H9 (cell line): ENCODE measurements around the gene TNFRSF4. TPM values are rescaled to one million over a fixed set of nuclear protein-coding genes. Genes with fewer than 3 reads are reported as not detected.

Experiments
- DNase-seq: peaks from one replicate; pipeline ENCODE4 v3.0.0-alpha.2; 2017
- H2AFZ ChIP-seq: one replicate; pipeline ENCODE4 v1.6.1; 2013; ENCODE audit warnings: mild to moderate bottlenecking, low read length, control low read depth, moderate library complexity
- H2AK5ac ChIP-seq: 2 replicates; pipeline ENCODE4 v1.6.1; 2013; ENCODE audit warnings: low read length, control low read depth, mixed read lengths; ENCODE audit not compliant: insufficient read length
- H2BK120ac ChIP-seq: one replicate; pipeline ENCODE4 v1.6.1; 2013; ENCODE audit warnings: low read depth, mild to moderate bottlenecking, low read length, control low read depth, inconsistent platforms; ENCODE audit not compliant: poor library complexity, severe bottlenecking
- H2BK12ac ChIP-seq: 2 replicates; pipeline ENCODE4 v1.6.1; 2013; ENCODE audit warnings: low read length, control low read depth, mixed read lengths, low read depth; ENCODE audit not compliant: insufficient read length
- H2BK15ac ChIP-seq: 2 replicates; pipeline ENCODE4 v1.6.1; 2013; ENCODE audit warnings: low read depth, low read length, control low read depth
- H2BK20ac ChIP-seq: one replicate; pipeline ENCODE4 v1.6.1; 2013; ENCODE audit warnings: low read depth, mild to moderate bottlenecking, low read length, control low read depth, inconsistent platforms; ENCODE audit not compliant: poor library complexity, severe bottlenecking
- H2BK5ac ChIP-seq: 2 replicates; pipeline ENCODE4 v1.6.1; 2013; ENCODE audit warnings: low read length, control low read depth, mixed read lengths; ENCODE audit not compliant: insufficient read length
- H3K14ac ChIP-seq: 2 replicates; pipeline ENCODE4 v1.6.1; 2013; ENCODE audit warnings: low read length, control low read depth; ENCODE audit not compliant: insufficient read depth
- H3K18ac ChIP-seq: 2 replicates; pipeline ENCODE4 v1.6.1; 2013; ENCODE audit warnings: low read depth, mild to moderate bottlenecking, mixed read lengths, low read length, control low read depth; ENCODE audit not compliant: insufficient read length
- H3K23ac ChIP-seq: 2 replicates; pipeline ENCODE4 v1.6.1; 2013; ENCODE audit warnings: low read length, control low read depth, mixed read lengths, low read depth; ENCODE audit not compliant: insufficient read length
- H3K23me2 ChIP-seq: 2 replicates; pipeline ENCODE4 v1.6.1; 2013; ENCODE audit warnings: low read depth, mild to moderate bottlenecking, mixed read lengths, low read length, control low read depth; ENCODE audit not compliant: insufficient read length, poor library complexity, severe bottlenecking
- H3K27ac ChIP-seq: 2 replicates; pipeline ENCODE4 v1.5.1; 2013; ENCODE audit warnings: low read length, control low read depth, mixed read lengths, low read depth; ENCODE audit not compliant: insufficient read length
- H3K27me3 ChIP-seq: 2 replicates; pipeline ENCODE4 v1.6.1; 2013; ENCODE audit warnings: low read length, control low read depth, inconsistent platforms; ENCODE audit not compliant: insufficient read depth
- H3K4ac ChIP-seq: 2 replicates; pipeline ENCODE4 v1.6.1; 2013; ENCODE audit warnings: low read depth, mild to moderate bottlenecking, control low read depth, inconsistent platforms, low read length, moderate library complexity
- H3K4me1 ChIP-seq: 2 replicates; pipeline ENCODE4 v1.6.1; 2013; ENCODE audit warnings: low read length, control low read depth, inconsistent platforms; ENCODE audit not compliant: insufficient read depth
- H3K4me2 ChIP-seq: 2 replicates; pipeline ENCODE4 v1.6.1; 2013; ENCODE audit warnings: low read length, control low read depth, mixed read lengths; ENCODE audit not compliant: insufficient read length, insufficient read depth
- H3K56ac ChIP-seq: 2 replicates; pipeline ENCODE4 v1.6.1; 2013; ENCODE audit warnings: low read depth, mild to moderate bottlenecking, mixed read lengths, low read length, control low read depth; ENCODE audit not compliant: insufficient read length
- H3K79me1 ChIP-seq: 2 replicates; pipeline ENCODE4 v1.6.1; 2013; ENCODE audit warnings: low read depth, mild to moderate bottlenecking, moderate library complexity, low read length, control low read depth, inconsistent platforms; ENCODE audit not compliant: insufficient read depth, poor library complexity, severe bottlenecking
- H3K79me2 ChIP-seq: 2 replicates; pipeline ENCODE4 v1.6.1; 2013; ENCODE audit warnings: low read length, control low read depth, inconsistent platforms; ENCODE audit not compliant: insufficient read depth
- H3K9ac ChIP-seq: 2 replicates; pipeline ENCODE4 v1.6.1; 2013; ENCODE audit warnings: low read length, control low read depth, mixed read lengths; ENCODE audit not compliant: insufficient read length; ENCODE audit errors: extremely low read depth
- H3K9me3 ChIP-seq: one replicate; pipeline ENCODE4 v1.6.1; 2013; ENCODE audit warnings: low read depth, low read length, inconsistent platforms; ENCODE audit not compliant: control insufficient read depth
- H3T11ph ChIP-seq: one replicate; pipeline ENCODE4 v1.6.1; 2013; ENCODE audit warnings: mild to moderate bottlenecking, low read length, control low read depth, inconsistent platforms
- H4K20me1 ChIP-seq: one replicate; pipeline ENCODE4 v1.6.1; 2013; ENCODE audit not compliant: control insufficient read depth, insufficient read length, insufficient read depth
- H4K5ac ChIP-seq: 2 replicates; pipeline ENCODE4 v1.6.1; 2013; ENCODE audit warnings: low read depth, mild to moderate bottlenecking, mixed read lengths, low read length, control low read depth; ENCODE audit not compliant: insufficient read length
- H4K8ac ChIP-seq: replicated peaks from 2 replicates; pipeline ENCODE4 v1.6.1; 2013; ENCODE audit warnings: low read length, control low read depth, mixed read lengths, low read depth; ENCODE audit not compliant: insufficient read length
- H4K91ac ChIP-seq: 2 replicates; pipeline ENCODE4 v1.6.1; 2013; ENCODE audit warnings: low read depth, mild to moderate bottlenecking, moderate library complexity, mixed read lengths, low read length, control low read depth; ENCODE audit not compliant: insufficient read length
- H3K27ac Mint-ChIP-seq, 3 experiments: 2 replicates in 2 of 3; 3 replicates in 1 of 3; pipeline ENCODE4 v1.8.0; 2020 to 2021; ENCODE audit warnings: mixed read lengths in 3 of 3, mild to moderate bottlenecking in 1 of 3, moderate library complexity in 1 of 3
- H3K27me3 Mint-ChIP-seq: 2 replicates; pipeline ENCODE4 v1.8.0; 2021; ENCODE audit warnings: low read depth, mild to moderate bottlenecking, moderate library complexity, mixed read lengths
- H3K36me3 Mint-ChIP-seq, 3 experiments: 2 replicates in 2 of 3; 3 replicates in 1 of 3; pipeline ENCODE4 v1.8.0; 2020 to 2021; ENCODE audit warnings: low read depth in 3 of 3, mixed read lengths in 3 of 3; ENCODE audit not compliant: insufficient read depth in 1 of 3
- H3K4me1 Mint-ChIP-seq, 2 experiments: 2 replicates each; pipeline ENCODE4 v1.8.0; 2020; ENCODE audit warnings: mixed read lengths in 2 of 2
- H3K4me3 Mint-ChIP-seq, 2 experiments: 2 replicates in 1 of 2; 3 replicates in 1 of 2; pipeline ENCODE4 v1.8.0; 2020 to 2021; ENCODE audit warnings: mild to moderate bottlenecking in 2 of 2, mixed read lengths in 2 of 2, moderate library complexity in 1 of 2
- H3K9me3 Mint-ChIP-seq, 2 experiments: 2 replicates in 1 of 2; 3 replicates in 1 of 2; pipeline ENCODE4 v1.8.0; 2020; ENCODE audit warnings: mild to moderate bottlenecking in 2 of 2, mixed read lengths in 2 of 2, moderate library complexity in 1 of 2
- WGBS: extraction: QIAGEN DNeasy Blood & Tissue Kit; methylation state at CpG from one replicate; pipeline ENCODE4 v1.1.7; 2013; ENCODE audit warnings: missing lambda C conversion rate, low lambda C conversion rate, mixed read lengths; ENCODE audit not compliant: insufficient read length; ENCODE audit errors: extremely low coverage; 5-methylcytosine and 5-hydroxymethylcytosine counted together
- total RNA-seq: library from RNA; stranded (reverse); gene quantifications from 2 replicates; pipeline ENCODE4 v1.2.1, GENCODE V29; 2021
- TF ChIP-seq, protein P1 (sequence below): fragments of 200-600 bp; sonication (generic); conservative IDR thresholded peaks from 3 replicates; pipeline ENCODE4 v1.8.0; 2021; ENCODE audit warnings: antibody characterized with exemption, mild to moderate bottlenecking

Gene TNFRSF4
- total RNA-seq, 1 experiment from 2014 or later, result 0.24 TPM

DNA sequence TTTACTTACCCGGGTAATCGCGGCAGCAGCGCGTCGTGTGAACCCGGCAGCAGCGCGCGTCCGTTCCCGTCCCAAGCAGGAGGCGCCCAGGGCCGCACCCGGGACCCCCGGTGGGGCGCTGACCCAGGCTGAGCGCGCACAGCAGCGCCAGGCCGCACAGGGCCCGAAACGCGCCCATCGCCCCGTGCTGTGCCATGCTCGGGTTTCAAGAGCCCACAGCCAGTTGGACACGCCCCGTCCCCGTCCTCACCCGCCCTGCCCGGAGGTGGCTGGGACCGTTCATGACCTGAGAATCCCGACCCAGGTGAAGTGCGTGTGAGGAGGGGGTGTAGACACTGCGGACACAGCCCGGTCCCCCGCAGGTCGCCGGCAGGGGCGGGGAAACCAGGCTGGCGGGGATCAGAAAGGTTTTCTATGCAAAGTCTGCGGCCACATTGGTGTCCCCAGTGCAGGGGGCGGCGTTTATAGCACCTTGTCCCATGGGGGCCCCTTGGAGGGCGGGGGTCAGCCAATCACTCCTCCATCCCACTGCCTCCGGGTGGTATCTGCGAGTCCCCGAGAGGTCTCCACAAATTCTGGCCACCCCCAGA is 7.5 kb downstream of the TNFRSF4 start, which contains the start of gene TNFRSF18:
Gene TNFRSF18, minus strand, starts transcription at position 217 of the 590 bp plus-strand sequence. Its CDS starts 21 bp downstream, at position 196.
- Histone ChIP-seq H2BK12ac (no peak within 1 kb of the TSS), H2AK5ac (no peak within 1 kb of the TSS), H3K56ac (no peak within 1 kb of the TSS), H3K14ac (no peak within 1 kb of the TSS; the same call in 1 of the 2 replicates), H3K79me2 (no peaks in the 10 kb centered on the region), H3K27ac (no peak within 1 kb of the TSS), H3K23me2 (peaks cover 3% of the 10 kb centered on the region), H3K9me3 (no peaks in the 10 kb centered on the region), H2BK20ac (no peak within 1 kb of the TSS), H2BK120ac (no peak within 1 kb of the TSS), H3K4ac (no peak within 1 kb of the TSS), H3K9ac (no peak within 1 kb of the TSS), H3K23ac (no peak within 1 kb of the TSS), H4K8ac (no peak within 1 kb of the TSS), H2BK15ac (no peak within 1 kb of the TSS), H4K91ac (no peak within 1 kb of the TSS), H4K20me1 (no peaks in the 10 kb centered on the region), H4K5ac (no peak within 1 kb of the TSS), H2BK5ac (no peak within 1 kb of the TSS), H3K18ac (no peak within 1 kb of the TSS), H3T11ph (no peak within 1 kb of the TSS), H3K4me2 (peak within 1 kb of the TSS; percentile 76), H3K4me1 (no peaks in the 10 kb centered on the region), H3K27me3 (no peaks in the 10 kb centered on the region; the same call in 1 of the 2 replicates), H3K79me1 (no peaks in the 10 kb centered on the region), H2AFZ (no peak within 1 kb of the TSS)
- Mint-ChIP-seq H3K4me1 (peaks cover 2 to 6% of the 10 kb centered on the region in 2 experiments; a peak in 2 of 4 replicates), H3K4me3 (peak within 1 kb of the TSS; percentile 30 to 35; a peak in 3 of 5 replicates), H3K9me3 (no peaks in the 10 kb centered on the region), H3K27ac (no peak within 1 kb of the TSS), H3K36me3 (no peaks in the 10 kb centered on the region), H3K27me3 (peaks cover 20% of the 10 kb centered on the region)
- WGBS, result no CpG with 5 or more reads among the region's 49 CpGs
- TF ChIP-seq, protein P1, sequence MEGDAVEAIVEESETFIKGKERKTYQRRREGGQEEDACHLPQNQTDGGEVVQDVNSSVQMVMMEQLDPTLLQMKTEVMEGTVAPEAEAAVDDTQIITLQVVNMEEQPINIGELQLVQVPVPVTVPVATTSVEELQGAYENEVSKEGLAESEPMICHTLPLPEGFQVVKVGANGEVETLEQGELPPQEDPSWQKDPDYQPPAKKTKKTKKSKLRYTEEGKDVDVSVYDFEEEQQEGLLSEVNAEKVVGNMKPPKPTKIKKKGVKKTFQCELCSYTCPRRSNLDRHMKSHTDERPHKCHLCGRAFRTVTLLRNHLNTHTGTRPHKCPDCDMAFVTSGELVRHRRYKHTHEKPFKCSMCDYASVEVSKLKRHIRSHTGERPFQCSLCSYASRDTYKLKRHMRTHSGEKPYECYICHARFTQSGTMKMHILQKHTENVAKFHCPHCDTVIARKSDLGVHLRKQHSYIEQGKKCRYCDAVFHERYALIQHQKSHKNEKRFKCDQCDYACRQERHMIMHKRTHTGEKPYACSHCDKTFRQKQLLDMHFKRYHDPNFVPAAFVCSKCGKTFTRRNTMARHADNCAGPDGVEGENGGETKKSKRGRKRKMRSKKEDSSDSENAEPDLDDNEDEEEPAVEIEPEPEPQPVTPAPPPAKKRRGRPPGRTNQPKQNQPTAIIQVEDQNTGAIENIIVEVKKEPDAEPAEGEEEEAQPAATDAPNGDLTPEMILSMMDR, result no peak
- DNase-seq, result peak; percentile 76
